GM18870 (cell line): Measurements from ENCODE around the gene SLC25A20.
"Not testable (repeated sequence)": the region's sequence is repeated elsewhere in the genome, so short reads cannot be mapped to it uniquely, and the experiment has no call there.

Source experiments
- ATAC-seq: cut with Tn5 transposase; IDR thresholded peaks from one replicate; pipeline ENCODE4 v1.9.1; 2021; ENCODE audit warnings: moderate library complexity; ENCODE audit not compliant: unreplicated experiment

The SLC25A20 gene

GRCh38 chr3:48898383-48899234 is at the start of gene SLC25A20:
TSS of gene SLC25A20 (minus strand) at chr3:48898882. CDS start at chr3:48898794, 88 bp downstream.
- peak; percentile 56 for ATAC-seq

- ATAC-seq = no peak
Observed at GRCh38 chr3:48945891-48946549, 47.3 kb upstream of the SLC25A20 start.

- ATAC-seq = no peak
Observed at GRCh38 chr3:48945432-48945831, 46.8 kb upstream of the SLC25A20 start.

GRCh38 chr3:48938689-48939088 is 40.0 kb upstream of the SLC25A20 start:
- no peak for ATAC-seq

- no peak for ATAC-seq
Observed at GRCh38 chr3:48938156-48938555, 39.5 kb upstream of the SLC25A20 start.

- ATAC-seq = no peak
Observed at GRCh38 chr3:48935530-48935929, 36.8 kb upstream of the SLC25A20 start.

GRCh38 chr3:48934333-48934991 is 35.8 kb upstream of the SLC25A20 start:
- ATAC-seq = no peak

- no peak for ATAC-seq
Observed at GRCh38 chr3:48931944-48932580, 33.4 kb upstream of the SLC25A20 start.

- ATAC-seq = no peak
Observed at GRCh38 chr3:48930590-48930989, 31.9 kb upstream of the SLC25A20 start.

- ATAC-seq = no peak
Observed at GRCh38 chr3:48929358-48930035, 30.8 kb upstream of the SLC25A20 start.

- no peak for ATAC-seq
Observed at GRCh38 chr3:48928679-48929078, 30.0 kb upstream of the SLC25A20 start.

- ATAC-seq = no peak
Observed at GRCh38 chr3:48927928-48928327, 29.2 kb upstream of the SLC25A20 start.

- no peak for ATAC-seq
Observed at GRCh38 chr3:48926425-48927392, 28.0 kb upstream of the SLC25A20 start.

- ATAC-seq = no peak
Observed at GRCh38 chr3:48919215-48920138, 20.8 kb upstream of the SLC25A20 start.

- ATAC-seq = peak; percentile 60
Observed at GRCh38 chr3:48918388-48919214, 19.9 kb upstream of the SLC25A20 start, which contains the start of gene ARIH2. TSS of gene ARIH2 (plus strand) at chr3:48918842. CDS start at chr3:48927559, 8,717 bp downstream.

GRCh38 chr3:48915296-48915695 is 16.6 kb upstream of the SLC25A20 start:
- no peak for ATAC-seq

- not testable (repeated sequence) for ATAC-seq
Observed at GRCh38 chr3:48907026-48907425, 8.3 kb upstream of the SLC25A20 start.
